HG02610 (cell line): Measurements from ENCODE around the gene IL17REL.

Experiments used
- ATAC-seq: cut with Tn5 transposase; IDR thresholded peaks from one replicate; pipeline ENCODE4 v1.9.1; 2021; ENCODE audit warnings: mild to moderate bottlenecking, moderate library complexity; ENCODE audit not compliant: unreplicated experiment

The IL17REL gene

DNA sequence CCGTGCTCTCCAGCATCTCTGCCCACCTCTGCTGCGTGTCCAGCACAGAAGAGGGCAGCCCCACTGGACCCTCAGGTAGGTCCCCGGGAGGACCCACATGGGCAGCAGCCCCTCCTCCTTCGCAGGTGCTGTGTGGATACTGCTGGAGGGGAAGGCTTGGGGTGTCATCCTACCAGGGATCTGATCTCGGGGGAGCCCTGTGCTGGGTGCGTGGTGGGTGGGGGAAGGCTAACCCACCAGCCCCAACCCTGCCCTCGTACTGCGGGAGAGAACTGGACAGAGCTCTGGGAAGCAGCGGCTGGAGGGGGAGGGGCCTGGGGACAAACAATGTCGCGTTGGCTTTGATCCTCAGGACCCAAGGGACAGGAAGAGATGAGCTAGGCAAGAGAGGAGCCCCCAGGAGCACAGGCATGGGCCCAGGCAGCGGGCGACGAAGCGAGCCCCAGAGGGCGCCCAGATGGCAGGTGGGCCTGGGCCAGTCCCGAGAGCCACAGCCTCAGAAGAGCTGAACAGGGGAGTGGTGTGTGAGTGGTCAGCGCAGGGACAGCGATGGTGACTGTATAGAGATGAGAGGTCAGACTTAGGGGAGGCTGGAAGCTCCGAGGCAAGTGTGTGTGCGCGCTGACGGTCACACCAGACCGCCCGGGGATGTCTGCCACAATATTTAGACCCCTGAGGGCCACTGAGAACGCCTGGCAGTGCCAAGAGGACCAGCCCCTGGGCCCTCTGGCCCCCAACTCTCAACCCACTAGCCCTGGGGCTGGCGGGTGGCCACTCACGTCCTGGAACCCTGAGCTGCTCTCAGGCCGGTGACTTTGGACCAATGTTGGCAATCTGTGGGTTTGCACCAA is 53.4 kb downstream of the IL17REL start:
- no peak for ATAC-seq

GRCh38 chr22:49958366-49958921 is 54.1 kb downstream of the IL17REL start:
- ATAC-seq, result no peak

DNA sequence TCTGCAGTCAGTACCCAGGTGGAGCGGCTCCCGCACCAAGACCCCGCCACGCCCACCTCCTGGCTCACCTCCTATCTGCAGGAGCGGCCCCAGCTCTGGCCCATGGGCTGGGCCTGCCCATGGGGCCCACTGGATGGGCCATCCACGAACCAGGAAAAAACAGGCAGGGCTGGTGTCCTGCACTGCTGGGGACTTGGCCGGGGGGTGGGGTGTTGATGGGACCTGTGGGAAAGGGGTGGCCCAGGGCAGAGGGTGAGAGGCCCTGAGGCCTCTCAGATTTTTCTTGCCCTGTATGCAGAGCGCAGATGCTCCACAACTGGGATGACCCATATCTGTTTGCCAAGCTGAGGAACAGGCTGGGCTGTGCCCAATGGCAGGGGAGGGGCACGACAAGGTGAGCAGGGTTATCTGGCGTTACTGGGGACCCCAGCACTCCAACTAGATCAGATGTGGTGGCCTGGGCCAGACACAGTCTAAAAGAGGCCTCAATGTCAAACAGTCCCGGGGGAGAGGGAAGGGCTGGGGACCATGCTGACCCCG is 54.7 kb downstream of the IL17REL start:
- no peak for ATAC-seq

DNA sequence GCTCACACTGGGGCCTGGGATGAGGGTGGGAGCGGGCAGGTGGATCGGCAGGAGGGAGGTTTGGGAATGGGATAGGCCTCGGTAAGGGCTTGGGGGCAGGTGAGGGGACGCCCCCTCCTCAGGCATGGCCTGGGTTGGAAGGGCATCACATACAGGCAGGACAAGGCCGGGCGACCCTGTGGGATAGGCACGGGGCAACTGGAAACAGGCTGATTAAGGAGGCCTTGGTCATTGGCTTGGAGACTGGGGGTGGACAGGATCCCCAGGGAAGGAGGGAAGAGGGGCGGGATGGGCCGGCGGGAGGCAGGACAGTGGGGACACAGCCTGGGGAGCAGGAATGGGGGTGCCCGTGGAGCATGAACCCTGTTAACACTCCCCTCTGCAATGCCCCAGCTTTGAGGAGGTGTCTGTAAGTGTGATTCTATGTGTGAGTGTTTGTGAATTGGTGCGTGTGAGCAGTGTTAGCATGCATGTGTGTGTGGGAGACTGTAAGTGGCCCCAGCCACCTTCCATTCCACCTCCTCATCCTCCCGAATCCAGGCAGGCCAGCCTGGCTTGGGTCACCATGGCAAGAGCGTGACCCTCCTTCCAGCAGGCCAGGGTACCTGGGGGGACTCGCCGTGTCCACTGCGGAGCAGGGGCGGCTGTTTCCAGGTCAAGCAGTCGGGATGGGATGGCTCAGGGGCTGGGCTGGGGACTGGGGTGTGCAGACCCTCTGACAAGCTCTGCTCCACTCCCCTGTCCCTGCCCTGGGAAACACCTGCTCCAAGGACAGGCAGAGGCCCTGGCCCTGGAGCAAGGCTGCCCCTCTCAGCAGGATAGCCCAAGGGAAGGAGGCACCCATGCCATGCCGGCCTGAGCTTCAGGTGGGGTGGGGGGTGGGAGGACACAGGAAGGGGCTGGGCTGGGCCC is 55.4 kb downstream of the IL17REL start:
- no peak for ATAC-seq

DNA sequence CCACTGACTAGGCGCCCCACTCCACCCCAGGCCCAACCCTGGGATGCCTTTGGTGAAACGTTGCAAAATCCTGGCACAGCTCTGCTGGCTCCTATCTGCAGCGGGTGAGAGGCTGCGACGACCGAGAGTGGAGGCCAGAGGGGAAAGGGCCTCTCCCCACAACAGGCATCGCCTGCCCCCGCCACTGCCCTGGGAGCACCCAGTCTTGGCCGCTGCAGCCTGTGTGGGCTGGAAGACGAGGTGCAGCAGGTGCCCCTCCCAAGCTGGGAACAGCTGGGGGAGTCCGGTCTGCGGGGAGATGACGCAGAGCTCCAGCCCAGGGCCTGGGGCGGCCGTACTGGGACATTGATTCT is 56.2 kb downstream of the IL17REL start:
- no peak for ATAC-seq

DNA sequence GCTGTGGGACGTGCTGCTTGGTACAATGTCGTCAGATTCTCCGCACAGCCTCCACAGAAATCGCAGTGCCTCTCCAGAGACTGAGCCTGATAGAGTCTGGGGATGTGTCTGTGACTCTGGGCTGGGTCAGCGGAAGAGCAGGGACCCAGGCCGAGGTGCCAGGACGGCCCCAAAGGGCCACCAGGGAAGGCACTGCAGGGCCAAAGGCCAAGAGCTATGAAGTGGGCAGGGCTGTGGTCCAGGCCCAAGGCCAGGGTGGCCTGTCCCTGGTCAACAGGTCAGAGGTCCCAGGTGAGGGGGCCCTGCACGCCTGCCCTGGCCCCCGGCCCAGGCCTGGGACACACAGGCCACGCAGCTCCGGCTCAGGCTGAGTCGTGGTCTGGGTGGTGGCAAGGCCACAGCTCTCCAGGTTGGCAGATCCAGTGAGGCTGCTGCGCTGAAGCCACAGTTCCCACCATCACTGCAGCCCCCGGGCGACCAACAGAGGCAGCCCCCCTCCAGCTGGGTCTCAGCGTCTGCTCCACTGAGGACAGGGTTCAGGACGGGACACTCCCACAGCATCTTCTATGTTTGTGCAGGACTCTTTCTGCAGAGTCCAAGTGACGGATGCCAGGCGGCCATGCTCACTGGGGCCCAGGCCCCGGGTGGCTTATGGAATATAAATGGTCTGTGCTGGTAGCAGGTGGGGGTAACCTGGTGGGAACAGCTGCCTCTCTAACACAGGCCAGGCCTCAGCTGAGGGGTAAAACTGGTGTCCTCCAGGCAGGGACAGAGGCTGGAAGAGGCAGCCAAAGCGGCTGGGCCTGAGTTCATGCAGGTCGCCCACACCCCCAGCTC is 56.8 kb downstream of the IL17REL start:
- no peak for ATAC-seq

GRCh38 chr22:49954991-49955580 is 57.5 kb downstream of the IL17REL start:
- ATAC-seq, result no peak

DNA sequence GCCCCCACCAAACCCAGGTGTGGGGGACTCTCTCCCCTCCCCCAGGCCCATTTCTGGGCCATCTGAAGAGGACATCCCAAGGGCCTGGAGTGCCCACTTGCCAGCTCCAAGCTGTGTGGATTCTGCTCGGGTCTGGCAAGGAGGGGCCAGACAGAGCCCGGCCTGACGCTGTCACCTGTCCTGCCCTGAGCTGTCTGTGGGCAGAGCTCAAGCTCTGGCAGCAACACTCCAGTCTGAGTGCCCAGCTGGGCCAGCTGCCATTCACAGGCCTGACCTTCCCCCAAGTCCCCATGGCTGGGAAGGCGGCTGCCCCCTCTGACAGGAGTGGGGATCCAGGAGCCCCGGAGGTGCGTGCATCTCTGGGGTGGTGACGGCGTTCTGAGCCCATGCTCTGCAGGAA is 58.2 kb downstream of the IL17REL start:
- ATAC-seq, result no peak

GRCh38 chr22:49953680-49954344 is 58.8 kb downstream of the IL17REL start:
- ATAC-seq, result no peak

GRCh38 chr22:49953027-49953679 is 59.4 kb downstream of the IL17REL start:
- no peak for ATAC-seq

DNA sequence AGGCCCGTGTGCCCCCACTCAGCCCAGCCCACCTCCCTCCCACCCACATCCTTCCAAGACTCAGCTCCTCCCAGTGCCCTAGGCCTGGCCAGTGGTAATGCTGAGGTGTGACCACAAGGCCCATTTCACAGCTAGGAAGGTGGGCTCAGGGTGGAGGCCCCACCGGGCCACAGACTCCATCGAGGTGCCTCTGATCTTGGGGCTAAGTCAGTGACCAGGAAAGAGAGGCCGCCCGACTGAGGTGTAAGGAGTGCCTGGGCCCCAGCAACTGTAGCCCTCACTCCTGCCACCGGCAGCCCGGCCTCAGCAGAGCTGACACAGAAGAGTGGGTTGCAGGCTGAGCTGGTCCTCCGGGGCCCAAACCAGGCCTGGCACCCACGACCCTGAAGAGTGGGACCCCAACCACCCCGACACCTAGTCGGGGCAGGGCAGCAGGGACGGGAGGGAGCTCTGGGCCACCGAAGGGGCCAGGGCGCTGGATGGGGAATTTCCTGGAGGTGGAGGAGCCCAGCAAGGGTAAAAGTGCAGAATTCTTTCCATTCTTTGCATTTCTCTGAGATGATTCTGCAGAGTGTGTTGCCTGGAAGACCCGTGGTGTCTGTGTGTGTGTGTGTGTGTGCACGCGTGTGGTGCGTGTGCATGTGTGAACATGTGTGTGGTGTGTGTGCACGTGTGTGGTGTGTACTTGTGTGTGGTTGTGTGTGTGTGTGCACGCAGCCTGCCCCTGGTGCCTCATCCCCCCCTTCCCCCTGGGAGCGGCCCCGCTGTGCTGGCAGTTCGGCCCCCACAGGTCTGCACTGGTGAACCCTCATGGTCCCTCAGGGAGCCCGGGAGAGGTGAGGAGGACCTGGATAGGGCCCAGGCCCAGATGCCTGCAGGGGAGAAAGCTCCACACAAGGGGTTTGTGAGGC is 60.3 kb downstream of the IL17REL start:
- ATAC-seq, result no peak

- no peak for ATAC-seq
These were observed 60.9 kb downstream of the IL17REL start for GRCh38 chr22:49951678-49951985.

DNA sequence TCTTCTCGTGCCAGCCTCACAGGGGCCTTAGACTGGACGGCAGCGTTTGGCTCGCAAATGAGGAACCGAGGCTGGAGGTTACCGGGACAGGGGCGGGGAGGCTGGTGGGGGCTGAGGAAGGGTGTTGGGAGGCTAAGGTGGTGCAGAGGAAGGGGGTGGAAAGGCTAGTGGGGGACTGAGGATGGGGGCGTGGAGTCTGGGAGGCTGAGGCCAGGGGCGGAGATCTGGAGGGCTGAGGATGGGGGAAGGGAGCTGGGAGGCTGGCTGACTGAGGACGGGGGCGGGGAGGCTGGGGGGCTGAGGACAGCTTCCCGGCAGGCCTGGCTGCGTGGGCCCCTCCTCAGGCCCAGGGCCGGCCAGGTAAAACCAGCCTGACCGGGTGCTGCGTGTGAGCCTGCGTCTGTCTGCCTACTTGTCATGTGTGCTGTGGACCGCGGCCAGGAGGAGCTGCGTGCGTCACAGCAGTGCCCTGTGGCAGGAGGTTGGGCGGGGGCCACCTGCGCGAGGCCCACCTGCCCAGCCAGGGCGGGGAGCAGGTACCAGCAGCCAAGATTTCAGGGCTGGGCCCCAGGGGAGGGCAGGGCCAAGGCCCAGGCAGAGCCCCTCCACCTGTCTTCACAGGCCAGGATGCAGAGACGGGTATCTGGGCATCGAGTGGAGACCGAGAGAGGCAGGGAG is 61.4 kb downstream of the IL17REL start:
- no peak for ATAC-seq

- no peak for ATAC-seq
These were observed 62.1 kb downstream of the IL17REL start for GRCh38 chr22:49950396-49950994.

DNA sequence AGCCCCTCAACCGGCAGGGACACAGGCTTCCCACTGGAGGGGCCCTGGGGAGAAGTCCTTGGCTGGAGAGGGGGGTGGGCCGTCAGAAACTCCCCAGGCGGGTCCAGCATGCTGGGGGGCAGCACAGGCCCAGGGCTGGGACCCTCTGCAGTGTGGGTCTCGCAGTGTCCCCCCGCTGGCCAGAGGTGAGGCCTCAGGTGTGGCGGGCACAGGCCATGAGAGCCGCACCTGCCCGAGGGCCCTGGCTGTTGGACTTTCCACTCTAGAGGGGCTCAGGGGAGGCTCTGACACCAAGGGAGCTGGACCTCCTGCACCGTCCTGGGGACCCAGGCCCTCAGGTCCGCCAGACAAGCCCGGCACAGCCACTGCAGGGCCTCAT is 62.7 kb downstream of the IL17REL start:
- no peak for ATAC-seq

DNA sequence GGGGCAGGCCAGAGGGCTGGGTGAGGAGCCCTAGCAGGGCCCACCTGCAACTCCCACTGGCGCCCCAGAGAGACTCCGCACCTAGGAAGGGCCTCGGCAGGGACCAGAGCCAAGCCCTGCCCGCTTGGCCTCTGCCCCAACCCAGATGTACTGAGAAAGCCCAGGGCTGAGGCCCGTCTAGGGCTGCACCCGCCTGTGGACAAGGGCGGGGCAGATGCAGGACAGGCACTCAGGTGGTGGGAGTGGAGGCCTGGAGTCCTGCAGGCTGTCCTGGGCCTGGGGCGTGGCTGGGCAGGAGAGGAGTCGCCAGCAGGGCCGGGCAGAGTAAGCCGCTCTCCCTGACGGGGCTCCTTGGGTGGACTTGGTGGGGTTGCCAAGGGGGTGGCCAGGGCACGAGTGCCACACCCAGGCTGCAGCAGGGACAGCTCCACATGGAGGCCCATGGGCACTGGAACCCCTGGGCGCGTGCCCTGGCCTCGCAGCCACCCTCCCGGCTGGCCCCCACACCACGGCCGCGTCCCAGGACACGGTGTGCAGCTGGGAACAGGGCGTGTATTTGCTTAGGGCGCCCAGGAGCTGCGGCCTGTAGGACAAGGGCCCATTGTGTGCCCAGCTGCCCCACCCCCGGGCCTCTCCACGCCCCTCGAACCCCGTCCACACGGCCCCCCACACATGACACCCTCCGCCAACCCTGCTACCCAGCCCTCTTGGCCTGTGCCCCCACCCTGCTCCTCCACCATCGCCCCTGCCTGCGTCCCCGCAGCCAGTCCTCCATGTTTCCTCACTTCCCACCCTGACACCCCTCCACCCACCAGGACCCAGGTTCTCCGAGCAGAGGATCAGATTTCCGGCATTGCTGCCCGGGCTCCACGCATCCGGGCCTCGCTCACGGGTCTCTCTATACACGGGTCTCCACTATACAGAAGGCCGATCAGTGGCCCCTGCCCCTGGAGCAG is 63.3 kb downstream of the IL17REL start:
- ATAC-seq, result no peak
